ENCODE results near the gene PTH2. TPM values are rescaled to one million over a fixed set of nuclear protein-coding genes. Genes with fewer than 3 reads are reported as not detected.
"Not testable (repeated sequence)": the region's sequence is repeated elsewhere in the genome, so short reads cannot be mapped to it uniquely, and the experiment has no call there.

The PTH2 gene
- total and polyA plus RNA-seq, 7 donors = not detected

DNA sequence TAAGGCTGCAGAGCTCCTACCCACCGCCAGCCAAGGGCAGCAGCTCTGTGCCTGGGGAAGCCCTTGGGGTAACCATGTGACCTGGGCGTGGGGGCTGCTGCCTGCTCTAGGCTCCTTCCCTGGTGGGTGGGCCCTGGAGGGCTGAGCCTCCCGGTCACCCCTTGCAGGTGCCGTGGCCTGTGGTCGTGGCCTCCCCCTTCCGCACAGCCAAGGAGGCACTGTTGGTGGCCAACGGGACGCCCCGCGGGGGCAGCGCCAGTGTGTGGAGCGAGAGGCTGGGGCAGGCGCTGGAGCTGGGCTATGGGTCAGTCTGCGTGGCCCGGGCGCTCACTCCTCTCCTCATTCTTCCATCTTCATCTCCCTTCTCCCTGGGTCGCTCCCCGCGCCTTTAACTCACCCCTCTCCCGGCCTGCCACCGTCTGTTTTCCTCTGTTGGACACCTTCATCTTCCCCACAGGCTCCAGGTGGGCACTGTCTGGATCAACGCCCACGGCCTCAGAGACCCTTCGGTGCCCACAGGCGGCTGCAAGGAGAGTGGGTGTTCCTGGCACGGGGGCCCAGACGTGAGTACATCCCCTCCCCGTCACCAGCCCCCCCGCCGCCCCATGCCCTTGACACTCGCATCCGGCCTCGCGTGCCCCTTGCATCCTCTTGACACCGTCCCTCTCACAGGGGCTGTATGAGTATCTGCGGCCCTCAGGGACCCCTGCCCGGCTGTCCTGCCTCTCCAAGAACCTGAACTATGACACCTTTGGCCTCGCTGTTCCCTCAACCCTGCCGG, 40.9 kb upstream of the PTH2 start:
- no peak for DNase-seq
- H3K27ac ChIP-seq = no peak overlapping the region
- no peaks in the 10 kb centered on the region for H3K4me1 ChIP-seq
- H3K4me3 ChIP-seq = no peak overlapping the region
- H3K27me3 ChIP-seq = no peaks in the 10 kb centered on the region
- H3K36me3 ChIP-seq = peaks cover 0 to 68% (median 2%) of the 10 kb centered on the region in 4 donors
- TF ChIP-seq POLR2AphosphoS5 (IDR thresholded peaks at IDR 0.05) (no peak), POLR2A (IDR thresholded peaks at IDR 0.05) (no peak), EP300 (IDR thresholded peaks at IDR 0.05) (no peak)
- TF ChIP-seq, protein P1, sequence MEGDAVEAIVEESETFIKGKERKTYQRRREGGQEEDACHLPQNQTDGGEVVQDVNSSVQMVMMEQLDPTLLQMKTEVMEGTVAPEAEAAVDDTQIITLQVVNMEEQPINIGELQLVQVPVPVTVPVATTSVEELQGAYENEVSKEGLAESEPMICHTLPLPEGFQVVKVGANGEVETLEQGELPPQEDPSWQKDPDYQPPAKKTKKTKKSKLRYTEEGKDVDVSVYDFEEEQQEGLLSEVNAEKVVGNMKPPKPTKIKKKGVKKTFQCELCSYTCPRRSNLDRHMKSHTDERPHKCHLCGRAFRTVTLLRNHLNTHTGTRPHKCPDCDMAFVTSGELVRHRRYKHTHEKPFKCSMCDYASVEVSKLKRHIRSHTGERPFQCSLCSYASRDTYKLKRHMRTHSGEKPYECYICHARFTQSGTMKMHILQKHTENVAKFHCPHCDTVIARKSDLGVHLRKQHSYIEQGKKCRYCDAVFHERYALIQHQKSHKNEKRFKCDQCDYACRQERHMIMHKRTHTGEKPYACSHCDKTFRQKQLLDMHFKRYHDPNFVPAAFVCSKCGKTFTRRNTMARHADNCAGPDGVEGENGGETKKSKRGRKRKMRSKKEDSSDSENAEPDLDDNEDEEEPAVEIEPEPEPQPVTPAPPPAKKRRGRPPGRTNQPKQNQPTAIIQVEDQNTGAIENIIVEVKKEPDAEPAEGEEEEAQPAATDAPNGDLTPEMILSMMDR (IDR thresholded peaks at IDR 0.05) = no peak
- 95% methylated on average over 39 of the region's 39 CpGs for WGBS, 2 donors
- H3K9me3 ChIP-seq = no peaks in the 10 kb centered on the region
- intact Hi-C loops (cut with DNase I) = no loop called here

- Histone ChIP-seq H3K9me3 (no peaks in the 10 kb centered on the region), H3K4me3 (no peak overlapping the region), H3K27ac (no peak overlapping the region), H3K27me3 (no peaks in the 10 kb centered on the region), H3K36me3 (peaks cover 0 to 62% (median 4%) of the 10 kb centered on the region in 4 donors), H3K4me1 (no peaks in the 10 kb centered on the region)
- DNase-seq = no peak
- intact Hi-C loops (cut with DNase I) = no loop called here
- 87 to 90% methylated on average over 12 of the region's 12 CpGs for WGBS, 2 donors
- TF ChIP-seq POLR2AphosphoS5 (IDR thresholded peaks at IDR 0.05) = no peak
- no peak for TF ChIP-seq EP300 (IDR thresholded peaks at IDR 0.05)
- TF ChIP-seq, protein P1 (IDR thresholded peaks at IDR 0.05) = no peak
Observed at GRCh38 chr19:49462492-49462891, 39.3 kb upstream of the PTH2 start.

DNA sequence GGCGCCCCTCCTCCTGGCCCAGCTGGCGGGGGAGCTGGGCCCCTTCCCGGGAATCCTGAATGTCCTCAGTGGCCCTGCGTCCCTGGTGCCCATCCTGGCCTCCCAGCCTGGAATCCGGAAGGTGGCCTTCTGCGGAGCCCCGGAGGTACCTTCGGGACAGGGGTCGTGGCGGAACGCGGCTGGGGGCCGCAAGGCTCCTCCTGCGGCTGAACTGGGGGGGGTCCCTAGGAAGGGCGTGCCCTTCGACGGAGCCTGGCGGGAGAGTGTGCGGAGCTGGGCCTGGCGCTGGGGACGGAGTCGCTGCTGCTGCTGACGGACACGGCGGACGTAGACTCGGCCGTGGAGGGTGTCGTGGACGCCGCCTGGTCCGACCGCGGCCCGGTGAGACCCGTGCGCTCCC, 38.4 kb upstream of the PTH2 start:
- no peak for DNase-seq
- intact Hi-C loops (cut with DNase I) = no loop called here
- Histone ChIP-seq H3K36me3 (peaks cover 0 to 56% (median 4%) of the 10 kb centered on the region in 4 donors), H3K9me3 (no peaks in the 10 kb centered on the region), H3K27me3 (no peaks in the 10 kb centered on the region), H3K4me1 (peaks cover 0 to 5% (median 0%) of the 10 kb centered on the region in 4 donors), H3K4me3 (no peak overlapping the region), H3K27ac (no peak overlapping the region)
- no peak for TF ChIP-seq EP300 (IDR thresholded peaks at IDR 0.05)
- TF ChIP-seq POLR2A (IDR thresholded peaks at IDR 0.05) = no peak
- TF ChIP-seq, protein P1 (IDR thresholded peaks at IDR 0.05) = no peak
- TF ChIP-seq POLR2AphosphoS5 (IDR thresholded peaks at IDR 0.05) = no peak
- 98% methylated on average over 37 of the region's 37 CpGs for WGBS, 2 donors

- peaks cover 0 to 50% (median 4%) of the 10 kb centered on the region in 4 donors for H3K36me3 ChIP-seq
- H3K9me3 ChIP-seq; H3K4me1 ChIP-seq; H3K4me3 ChIP-seq; H3K27me3 ChIP-seq; intact Hi-C loops (cut with DNase I); DNase-seq; H3K27ac ChIP-seq: not testable (repeated sequence)
- WGBS, 2 donors = 0% methylated on average over 1 of the region's 1 CpG
Observed at GRCh38 chr19:49461130-49461529, 37.9 kb upstream of the PTH2 start.

DNA sequence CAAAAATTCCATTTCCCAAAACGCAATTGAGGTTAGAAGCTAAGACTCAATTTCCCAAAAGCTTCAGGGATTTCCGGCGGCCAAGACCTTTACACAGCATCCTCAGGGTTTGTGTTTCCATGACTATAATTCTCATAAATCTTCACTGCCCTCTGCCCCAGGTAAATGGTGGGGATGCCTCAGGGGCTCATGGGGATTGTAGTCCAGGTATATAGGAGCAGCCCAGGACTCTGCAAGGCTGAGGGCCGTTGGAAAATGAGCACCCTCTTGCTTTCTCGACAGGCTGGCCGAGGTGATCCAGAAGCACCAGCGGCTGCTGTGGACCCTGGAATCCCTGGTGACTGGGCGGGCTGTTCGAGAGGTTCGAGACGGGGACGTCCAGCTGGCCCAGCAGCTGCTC, 36.1 kb upstream of the PTH2 start:
- H3K27ac ChIP-seq = no peak overlapping the region
- intact Hi-C loops (cut with DNase I) = loop anchor here (10.0 kb wide), 2 partner anchors 375 to 565 kb away; partner anchors contain the start of genes SNRNP70, VRK3 and ZNF473
- peaks cover 0 to 37% (median 4%) of the 10 kb centered on the region in 4 donors for H3K36me3 ChIP-seq
- DNase-seq = no peak
- TF ChIP-seq EP300 (IDR thresholded peaks at IDR 0.05) (no peak), POLR2A (IDR thresholded peaks at IDR 0.05) (no peak), POLR2AphosphoS5 (IDR thresholded peaks at IDR 0.05) (no peak)
- 94 to 95% methylated on average over 12 of the region's 12 CpGs for WGBS, 2 donors
- no peaks in the 10 kb centered on the region for H3K9me3 ChIP-seq
- peaks cover 0 to 8% (median 3%) of the 10 kb centered on the region in 4 donors for H3K4me1 ChIP-seq
- no peaks in the 10 kb centered on the region for H3K27me3 ChIP-seq
- no peak overlapping the region for H3K4me3 ChIP-seq

All from sigmoid colon (tissue), 7 donors.